ENCODE measurements around the gene KCTD14.

KCTD14 gene

GRCh38 chr11:77981346-77981947 lies 41.6 kb downstream of the KCTD14 start:
- DNase-seq, result no peak
- intact Hi-C loops (cut with DNase I), result no loop called here

DNA sequence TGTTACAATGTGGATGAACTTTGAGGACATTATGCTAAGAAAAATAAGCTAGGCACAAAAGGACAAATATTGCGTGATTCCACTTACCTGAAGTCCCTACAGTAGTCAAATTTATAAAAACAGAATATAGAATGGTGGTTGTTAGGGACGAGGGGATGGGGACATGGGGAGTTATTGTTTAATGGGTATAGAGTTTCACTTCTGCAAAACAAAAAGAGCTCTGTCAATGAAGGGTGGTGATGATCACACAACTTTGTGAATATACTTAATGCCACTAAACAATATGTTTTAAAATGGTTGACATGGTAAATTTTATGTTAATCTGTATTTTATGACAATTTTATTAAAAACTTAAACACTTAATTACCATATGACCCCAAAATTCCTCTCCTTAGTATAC lies 54.7 kb downstream of the KCTD14 start:
- intact Hi-C loops (cut with DNase I), result no loop called here
- DNase-seq, result no peak

- intact Hi-C loops (cut with DNase I), result no loop called here
- no peak for DNase-seq
Measured at GRCh38 chr11:77967753-77968152, 55.3 kb downstream of the KCTD14 start.

DNA sequence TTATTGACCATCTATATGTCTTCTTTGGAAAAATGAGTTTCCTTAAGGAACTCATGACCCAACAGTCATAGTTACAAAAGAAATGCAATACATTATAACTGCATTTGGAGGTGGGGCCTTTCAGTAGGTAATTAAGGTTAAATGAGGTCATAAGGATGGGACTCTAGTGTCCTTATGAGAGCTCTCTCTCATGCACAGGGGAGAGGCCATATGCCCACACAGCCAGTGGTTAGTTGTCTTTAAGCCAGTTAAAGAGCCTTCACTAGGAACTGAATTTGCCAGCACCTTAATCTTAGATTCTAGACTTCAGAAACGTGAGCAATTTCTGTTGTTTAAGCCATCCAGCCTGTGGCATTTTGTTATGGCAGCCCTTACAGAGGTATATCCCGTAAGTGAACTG lies 56.0 kb downstream of the KCTD14 start:
- intact Hi-C loops (cut with DNase I), result no loop called here
- DNase-seq, result no peak

DNA sequence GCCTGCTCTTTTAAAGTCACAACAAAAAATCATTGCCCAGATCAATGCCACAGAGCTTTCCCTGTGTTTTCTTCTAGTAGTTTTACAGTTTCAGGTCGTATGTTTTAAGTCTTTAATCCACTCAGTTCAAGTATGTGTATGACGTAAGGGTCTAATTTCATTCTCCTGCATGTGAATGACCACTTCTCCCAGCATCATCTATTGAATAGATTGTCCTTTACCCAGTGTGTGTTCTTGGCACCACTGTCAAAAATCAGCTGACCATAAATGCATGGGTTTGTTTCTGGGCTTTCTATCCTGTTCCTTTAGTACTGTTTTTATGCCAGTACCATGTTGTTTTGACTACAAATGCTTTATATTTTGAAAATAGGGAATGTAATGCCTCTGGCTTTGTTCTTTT lies 56.7 kb downstream of the KCTD14 start:
- DNase-seq, result no peak

More for the DNA sequence above, 56.7 kb downstream of the KCTD14 start:
- intact Hi-C loops (cut with DNase I), result no loop called here
